ENCODE measurements around the gene TADA3.
A peak's percentile ranks its signal among the peaks of the same experiment; 100 is the strongest.

TADA3 gene

DNA sequence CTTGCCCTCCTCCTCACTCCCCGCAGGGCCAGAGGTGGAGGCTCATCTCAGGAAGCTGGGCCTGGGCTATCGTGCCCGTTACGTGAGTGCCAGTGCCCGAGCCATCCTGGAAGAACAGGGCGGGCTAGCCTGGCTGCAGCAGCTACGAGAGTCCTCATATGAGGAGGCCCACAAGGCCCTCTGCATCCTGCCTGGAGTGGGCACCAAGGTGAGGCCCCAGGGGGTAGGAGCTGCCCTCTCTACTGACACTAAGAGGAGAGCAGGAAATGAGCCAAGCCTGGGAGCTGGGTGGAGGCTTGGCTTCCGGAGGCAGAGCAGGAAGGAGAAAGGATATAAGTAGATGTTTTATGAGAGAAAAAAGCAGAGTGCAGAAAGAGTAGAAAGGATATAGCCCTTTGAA is 37.6 kb downstream of the TADA3 start:
- no peak for DNase-seq

DNA sequence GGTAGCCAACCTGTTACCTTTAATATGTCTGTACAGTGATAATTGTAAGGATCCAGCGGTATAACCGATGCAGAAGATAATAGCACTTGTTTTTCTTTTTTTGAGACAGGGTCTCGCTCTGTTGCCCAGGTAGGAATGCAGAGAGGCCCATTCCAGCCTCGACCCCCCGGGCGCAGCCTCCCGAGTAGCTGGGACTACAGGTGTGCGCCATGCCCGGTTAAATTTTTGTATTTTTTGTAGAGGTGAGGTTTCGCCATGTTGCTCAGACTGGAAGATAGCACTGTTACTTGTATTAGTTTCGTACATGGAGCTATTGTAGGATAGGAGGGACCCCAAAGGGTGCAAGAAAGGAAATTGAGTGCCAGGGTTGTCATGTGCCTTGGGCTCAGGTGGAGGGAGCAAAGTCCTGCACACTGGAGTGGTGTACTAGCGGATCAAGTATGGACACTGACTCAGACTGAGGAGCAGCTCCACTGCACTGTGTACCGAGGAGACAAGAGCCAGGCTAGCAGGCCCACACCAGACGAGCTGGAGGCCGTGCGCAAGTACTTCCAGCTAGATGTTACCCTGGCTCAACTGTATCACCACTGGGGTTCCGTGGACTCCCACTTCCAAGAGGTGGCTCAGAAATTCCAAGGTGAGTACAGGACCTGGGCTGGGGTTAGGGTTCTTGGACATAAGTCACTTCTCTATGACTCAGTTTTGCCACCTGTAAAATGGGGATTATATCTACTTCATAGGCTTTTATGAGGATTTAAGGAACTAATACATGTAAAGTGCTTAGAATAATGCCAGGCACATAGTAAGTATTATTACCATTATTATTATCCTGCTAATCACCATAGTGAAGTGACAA is 41.5 kb downstream of the TADA3 start:
- DNase-seq, result no peak

DNA sequence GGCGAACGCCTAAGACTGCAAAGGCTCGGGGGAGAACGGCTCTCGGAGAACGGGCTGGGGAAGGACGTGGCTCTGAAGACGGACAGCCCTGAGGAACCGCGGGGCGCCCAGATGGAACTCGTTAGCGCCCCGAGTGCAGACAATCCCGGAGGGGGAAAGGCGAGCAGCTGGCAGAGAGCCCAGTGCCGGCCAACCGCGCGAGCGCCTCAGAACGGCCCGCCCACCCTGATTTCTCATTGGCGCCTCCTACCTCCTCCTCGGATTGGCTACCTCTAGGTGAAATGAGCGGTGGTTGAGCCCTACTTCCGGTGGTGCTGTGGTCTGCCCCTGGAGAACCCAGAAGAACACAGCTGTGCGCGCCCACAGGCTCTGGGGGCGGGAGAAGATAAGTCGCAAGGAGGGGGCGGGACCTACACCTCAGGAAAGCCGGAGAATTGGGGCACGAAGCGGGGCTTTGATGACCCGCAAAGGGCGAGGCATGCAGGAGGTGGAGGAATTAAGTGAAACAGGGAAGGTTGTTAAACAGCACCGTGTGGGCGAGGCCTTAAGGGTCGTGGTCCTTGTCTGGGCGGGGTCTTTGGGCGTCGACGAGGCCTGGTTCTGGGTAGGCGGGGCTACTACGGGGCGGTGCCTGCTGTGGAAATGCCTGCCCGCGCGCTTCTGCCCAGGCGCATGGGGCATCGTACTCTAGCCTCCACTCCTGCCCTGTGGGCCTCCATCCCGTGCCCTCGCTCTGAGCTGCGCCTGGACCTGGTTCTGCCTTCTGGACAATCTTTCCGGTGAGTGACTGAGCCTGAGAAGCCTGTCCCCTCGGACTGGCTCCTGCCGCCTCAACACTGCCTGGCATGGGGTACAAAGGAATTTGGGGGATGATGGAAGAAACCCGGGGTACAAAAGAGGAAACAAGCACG is 42.4 kb downstream of the TADA3 start, which contains the start of gene OGG1:
Gene OGG1 (plus strand): TSS at position 308 of the 911 bp plus-strand sequence. CDS start 335 bp downstream, at position 643.
- DNase-seq, result peak; percentile 88

DNA sequence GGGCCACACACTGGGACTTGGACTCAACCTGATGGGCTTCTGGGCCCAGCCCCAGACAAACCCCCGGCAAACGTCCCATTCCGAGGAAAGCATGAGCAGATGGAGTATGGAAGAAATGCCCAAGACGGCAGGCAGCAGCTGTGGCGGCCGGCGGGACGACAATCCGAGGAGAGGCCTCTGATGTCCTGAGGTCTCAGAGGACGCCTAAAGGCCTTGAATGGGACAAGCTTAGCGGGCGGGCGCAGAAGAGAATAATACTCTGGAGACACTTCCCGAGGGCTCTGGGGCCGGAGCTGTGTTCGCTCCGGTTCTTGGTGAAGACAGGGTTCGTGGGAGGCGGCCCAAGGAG is 43.0 kb downstream of the TADA3 start:
- DNase-seq, result no peak

DNA sequence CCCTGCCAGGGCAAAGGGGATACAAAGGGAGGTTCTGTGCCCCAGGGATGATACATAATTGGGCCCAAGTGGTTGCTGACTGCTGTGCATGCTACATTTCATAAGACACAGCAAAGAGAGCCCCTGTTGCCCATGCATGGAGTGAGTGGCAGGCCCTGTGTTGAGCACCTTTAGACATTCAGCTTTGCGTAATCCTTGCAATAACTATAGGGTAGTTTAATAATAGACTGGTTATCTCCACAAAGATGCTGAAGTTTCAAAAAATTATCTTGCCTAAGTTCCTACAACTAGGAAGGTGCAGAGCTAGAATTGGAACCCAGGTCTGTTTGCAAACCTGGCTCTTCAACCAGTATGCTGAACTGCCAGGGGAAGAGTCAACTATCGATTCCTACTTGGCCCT is 44.2 kb downstream of the TADA3 start:
- DNase-seq, result no peak

DNA sequence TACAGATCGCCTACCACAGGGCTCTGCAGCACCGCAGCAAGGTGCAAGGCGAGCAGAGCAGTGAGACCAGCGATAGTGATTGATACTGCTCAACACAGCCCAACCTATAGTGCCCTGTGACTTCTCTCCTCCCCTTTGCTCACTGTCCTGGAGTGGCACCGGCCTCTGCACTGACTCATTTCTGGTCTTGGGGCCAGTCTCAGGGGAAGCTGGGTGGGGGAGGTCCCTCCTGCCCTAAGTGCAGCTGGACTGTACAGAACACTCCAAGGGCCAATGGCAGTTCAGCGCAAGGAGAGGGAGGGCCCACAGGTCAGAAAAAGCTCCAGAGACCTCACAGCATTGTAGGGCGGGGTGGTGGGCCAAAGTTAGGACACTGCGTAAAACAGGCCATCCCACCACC is 45.0 kb downstream of the TADA3 start:
- no peak for DNase-seq

DNA sequence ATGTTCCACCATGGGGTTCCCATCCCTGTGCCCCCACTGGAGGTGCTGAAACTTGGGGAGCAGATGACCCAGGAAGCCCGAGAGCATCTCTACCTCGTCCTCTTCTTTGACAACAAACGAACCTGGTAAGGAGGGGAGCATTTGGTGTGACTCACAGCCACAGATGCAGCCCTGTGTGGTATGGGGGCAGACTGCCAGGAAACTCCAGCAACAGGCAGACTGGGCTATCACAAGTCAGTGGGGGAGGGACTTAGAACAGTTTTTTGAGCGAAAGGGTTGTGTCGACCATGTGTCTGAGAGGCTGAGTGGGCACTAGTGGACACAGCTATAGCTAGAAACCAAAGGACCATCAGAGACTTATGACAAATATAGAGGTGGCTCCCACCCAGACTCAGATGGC is 45.9 kb downstream of the TADA3 start:
- DNase-seq, result no peak

DNA sequence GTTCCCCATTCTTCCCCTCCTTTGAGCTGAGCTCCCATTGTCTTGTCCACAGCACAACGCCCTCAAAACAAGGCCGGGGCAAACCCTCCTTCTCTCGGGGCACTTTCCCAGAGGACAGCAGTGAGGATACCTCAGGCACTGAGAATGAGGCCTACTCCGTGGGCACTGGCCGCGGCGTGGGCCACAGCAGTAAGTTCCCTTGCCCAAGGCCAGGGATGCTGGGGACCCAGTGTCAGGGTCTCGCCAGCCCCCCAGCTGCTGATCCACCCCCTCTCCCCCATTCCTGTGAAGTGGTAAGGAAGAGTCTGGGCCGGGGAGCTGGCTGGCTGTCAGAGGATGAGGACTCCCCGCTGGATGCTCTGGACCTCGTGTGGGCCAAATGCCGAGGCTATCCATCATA is 46.8 kb downstream of the TADA3 start:
- no peak for DNase-seq

DNA sequence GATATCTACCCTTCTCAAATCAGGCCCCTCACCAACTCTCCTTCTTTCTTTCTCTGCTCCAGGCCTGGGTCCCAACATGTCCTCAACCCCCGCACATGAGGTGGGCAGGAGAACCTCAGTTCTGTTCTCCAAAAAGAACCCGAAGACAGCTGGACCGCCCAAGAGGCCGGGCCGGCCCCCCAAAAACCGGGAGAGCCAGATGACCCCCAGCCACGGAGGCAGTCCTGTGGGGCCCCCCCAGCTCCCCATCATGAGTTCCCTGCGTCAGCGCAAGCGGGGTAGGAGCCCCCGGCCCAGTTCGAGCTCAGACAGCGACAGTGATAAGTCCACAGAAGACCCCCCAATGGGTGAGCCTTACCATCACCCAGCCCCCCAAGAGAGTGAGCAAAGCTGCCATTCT is 48.1 kb downstream of the TADA3 start:
- no peak for DNase-seq

DNA sequence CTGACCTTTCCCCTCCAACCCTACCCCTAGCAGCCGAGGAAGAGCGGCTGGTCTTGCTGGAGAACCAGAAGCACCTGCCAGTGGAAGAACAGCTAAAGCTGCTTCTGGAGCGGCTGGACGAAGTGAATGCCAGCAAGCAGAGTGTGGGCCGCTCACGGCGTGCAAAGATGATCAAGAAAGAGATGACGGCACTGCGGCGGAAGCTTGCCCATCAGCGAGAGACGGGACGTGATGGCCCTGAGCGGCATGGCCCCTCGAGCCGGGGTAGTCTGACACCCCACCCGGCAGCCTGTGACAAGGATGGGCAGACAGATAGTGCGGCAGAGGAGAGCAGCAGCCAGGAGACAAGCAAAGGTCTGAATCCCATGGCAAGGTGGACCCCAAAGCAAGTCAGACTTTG is 48.7 kb downstream of the TADA3 start:
- DNase-seq, result no peak

DNA sequence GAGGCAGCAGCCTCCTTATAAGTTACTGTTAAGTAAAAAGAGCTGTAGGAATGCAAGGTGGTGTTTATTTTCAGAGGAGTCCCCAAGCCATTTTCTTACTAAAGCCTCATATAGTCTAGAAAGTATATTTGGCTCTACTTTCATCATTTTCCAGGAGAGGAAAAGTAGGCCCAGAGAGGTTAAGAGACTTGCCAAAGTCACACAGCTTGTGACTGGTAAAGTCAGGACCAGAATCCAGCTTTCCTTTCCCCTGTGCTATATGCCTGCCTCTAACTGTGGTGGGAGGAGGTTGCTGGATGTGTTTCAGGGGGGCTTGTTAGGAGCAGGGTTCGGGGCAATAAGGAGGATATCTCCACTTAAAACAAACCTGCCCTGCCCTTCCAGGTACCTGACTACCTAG is 49.7 kb downstream of the TADA3 start:
- no peak for DNase-seq

DNA sequence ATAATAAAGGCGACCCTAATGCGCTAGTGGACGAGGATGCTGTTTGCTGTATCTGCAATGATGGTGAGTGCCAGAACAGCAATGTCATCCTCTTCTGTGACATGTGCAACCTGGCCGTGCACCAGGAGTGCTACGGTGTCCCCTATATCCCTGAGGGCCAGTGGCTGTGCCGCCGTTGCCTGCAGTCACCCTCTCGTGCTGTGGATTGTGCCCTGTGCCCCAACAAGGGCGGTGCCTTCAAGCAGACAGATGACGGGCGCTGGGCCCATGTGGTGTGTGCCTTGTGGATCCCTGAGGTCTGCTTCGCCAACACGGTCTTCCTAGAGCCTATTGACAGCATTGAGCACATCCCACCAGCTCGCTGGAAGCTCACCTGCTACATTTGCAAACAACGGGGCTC is 53.1 kb downstream of the TADA3 start:
- DNase-seq, result no peak

DNA sequence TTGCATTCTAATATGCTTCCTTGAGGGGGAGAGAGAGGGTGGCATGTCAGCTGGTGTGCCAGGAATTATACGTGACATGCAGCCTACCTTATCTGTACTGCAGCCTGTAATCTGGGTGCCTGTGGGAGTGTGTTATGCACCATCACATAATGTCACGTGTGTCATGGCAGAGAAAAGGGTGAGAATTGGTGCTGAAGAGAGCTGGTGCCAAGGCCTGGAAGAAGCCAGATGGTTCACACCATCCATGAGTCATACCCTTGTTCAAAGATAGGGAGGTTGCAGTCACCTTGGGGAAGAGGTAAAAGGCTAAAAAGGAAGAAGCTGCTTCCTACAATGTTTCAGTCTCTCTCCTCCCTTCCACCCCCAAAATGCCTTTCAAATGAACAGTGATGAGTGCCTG is 55.4 kb downstream of the TADA3 start:
- no peak for DNase-seq

DNA sequence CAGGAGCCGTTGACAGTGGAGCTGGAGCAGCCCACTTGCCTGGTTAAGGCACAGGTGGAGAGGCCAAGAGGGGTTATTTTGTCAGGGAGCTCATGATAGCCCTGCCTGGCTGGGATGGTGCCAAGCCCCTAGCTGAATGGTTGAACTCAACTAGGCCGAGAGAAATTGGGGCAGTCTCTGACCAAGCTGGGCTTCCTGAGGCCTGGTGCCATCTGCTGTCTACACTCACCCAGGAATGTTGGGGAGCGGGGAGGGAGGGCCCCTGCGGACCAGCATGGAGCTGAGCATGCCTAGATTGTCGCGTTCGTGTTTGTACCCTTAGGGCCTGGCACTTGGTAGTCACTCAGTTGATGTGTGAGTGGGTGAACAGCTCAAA is 59.5 kb downstream of the TADA3 start:
- no peak for DNase-seq

DNA sequence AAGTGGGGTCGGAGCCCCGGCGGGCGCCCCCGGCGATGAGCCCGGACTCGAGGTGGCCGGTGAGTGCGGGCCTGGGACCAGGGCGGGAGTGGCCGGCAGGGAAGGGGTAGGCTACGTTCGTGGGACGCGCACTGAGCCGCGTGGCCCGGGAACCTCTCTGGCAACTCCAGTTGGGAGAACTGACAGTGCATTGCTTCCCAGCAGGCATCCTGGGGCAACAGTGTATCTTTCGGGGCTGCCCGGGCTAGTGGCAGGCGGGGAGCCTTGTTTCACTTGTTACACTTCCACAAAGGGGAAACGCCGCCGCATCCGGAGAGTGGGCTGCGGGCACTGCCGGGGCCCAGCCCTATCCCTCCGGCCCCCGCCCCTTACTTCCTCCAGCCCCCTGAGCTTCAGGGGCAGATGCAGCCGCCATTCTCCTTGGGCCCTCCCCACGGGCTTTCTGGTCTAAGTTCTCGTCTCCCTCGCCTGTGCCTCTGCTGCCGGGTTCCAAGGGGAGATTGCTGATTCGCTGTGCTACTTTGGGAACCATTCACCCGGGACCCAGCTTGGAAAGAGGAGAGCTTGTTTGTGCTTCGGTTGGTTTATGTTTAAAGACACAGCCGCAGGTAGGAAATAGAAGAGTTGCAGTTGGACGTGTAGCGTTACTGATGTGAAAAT is 60.1 kb downstream of the TADA3 start:
- no peak for DNase-seq

DNA sequence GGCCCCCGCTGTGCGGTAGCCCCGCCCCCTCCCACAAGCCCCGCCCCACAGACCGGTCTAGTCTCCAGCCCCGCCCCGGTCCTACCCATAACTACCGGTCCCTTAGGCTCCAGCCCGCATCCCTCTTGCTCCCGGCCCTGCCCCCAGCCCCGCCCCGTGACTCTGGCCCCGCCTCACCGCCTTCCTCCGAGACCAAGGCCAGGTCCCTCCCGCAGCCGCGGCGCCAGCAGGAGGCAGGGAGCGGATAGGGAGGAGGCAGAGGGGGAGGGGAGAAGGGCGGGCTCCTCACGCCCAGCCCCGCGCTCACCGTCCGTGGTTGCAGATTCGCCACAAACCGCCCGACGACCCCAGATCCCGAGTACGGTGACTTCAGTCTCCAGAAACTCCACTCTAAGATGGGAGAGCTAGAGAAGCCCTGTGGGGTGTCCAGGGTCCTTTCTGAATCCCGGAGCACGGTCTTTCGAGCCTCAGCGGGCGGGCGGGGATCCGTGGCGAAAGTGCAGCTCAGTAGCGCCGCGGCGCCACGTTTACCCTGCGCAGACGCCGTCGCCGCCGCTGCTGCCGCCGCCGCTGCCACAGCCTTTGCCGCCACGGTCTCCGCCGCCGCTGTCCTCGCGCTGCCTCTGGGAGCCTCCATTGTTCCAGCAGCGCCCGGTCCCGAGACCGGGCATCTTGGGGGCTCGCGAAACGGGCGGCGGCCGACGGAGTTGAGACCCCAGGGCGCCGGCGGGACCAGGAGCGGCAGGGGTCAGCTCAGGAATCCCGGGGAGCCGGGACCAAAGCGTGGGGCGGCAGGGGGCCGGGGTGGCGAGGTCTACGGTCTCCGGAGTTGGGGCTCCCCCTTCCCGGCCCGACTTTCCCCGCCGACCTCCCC is 60.8 kb downstream of the TADA3 start, which contains the start of gene BRPF1:
Gene BRPF1 (plus strand): TSS at position 530 of the 874 bp plus-strand sequence. CDS start 2,406 bp downstream, outside the sequence.
- DNase-seq, result peak; percentile 88

DNA sequence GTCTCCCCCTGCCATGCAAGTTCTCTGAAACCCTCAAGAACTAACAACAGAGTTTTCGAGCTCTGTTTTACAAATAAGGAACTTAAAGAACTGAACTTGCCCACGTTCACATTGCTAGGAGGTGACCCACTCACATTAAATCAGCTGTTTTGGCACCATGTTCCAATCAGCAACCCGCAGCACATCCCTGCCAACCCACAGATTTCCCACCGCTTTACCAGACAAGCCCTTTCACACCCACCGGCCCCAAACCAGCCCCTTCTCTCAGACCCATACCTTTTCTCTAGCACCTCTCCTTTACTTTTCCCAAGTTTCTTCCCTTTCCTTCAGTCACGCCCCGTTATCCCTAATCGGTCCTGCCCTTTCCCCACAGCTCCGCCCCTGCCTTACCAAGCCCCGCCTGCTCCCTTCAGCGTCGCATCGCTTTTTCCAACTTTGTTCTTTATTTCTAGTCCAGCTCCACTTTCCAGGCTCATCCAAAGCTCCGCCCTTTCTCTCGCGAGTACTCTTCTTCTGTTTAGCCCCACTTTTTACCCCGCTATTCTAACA is 61.5 kb downstream of the TADA3 start:
- DNase-seq, result no peak
